K562 (cell line): ENCODE measurements around the gene SH2D5. TPM values are rescaled to one million over a fixed set of nuclear protein-coding genes. Genes with fewer than 3 reads are reported as not detected.

Source experiments
- ATAC-seq: fragments of 200-7000 bp; cut with Tn5 transposase; 3 replicates; pipeline ENCODE4 v1.9.1; 2020; ENCODE audit warnings: moderate library complexity
- BruUV-seq: library from RNA; stranded (reverse); fragments of 400-500 nt; replicated peaks from 2 replicates; lab custom pipeline; 2021; lab: Mats Ljungman, UMichigan
- CTCF ChIA-PET: fragments of 300-600 bp; formaldehyde crosslinking; extraction: SDS; loops from one replicate; lab custom pipeline; 2021; ENCODE audit warnings: low intra/inter-chr PET ratio; lab: Yijun Ruan, JAX
- POLR2A ChIA-PET: fragments of 300-600, 350-650 bp; sonication (Branson Sonifier 250); formaldehyde crosslinking; extraction: SDS; loops from one replicate; lab custom pipeline; 2021; ENCODE audit warnings: antibody characterized with exemption, inconsistent platforms; lab: Yijun Ruan, JAX
- DNase-seq, 4 experiments: peaks; one replicate each; pipeline versions ENCODE4 v3.0.0 to v3.0.0-alpha.2; 2011 to 2018; ENCODE audit warnings: low spot score in 3 of 4, mixed read lengths in 3 of 4; ENCODE audit errors: extremely low read depth in 1 of 4
- FAIRE-seq: peaks from 2 replicates; lab custom pipeline; 2011; peaks lifted over from hg19 to GRCh38; lab: Jason Lieb, UNC
- H2AFZ ChIP-seq: 2 replicates; pipeline ENCODE4 v1.6.0; 2011; ENCODE audit warnings: low read depth, low read length, control low read depth, inconsistent platforms
- H3K27ac ChIP-seq: fragments of 200-600 bp; 3 replicates; pipeline ENCODE4 v1.8.0; 2011; ENCODE audit warnings: low read depth, mild to moderate bottlenecking, control low read depth, inconsistent platforms, low read length, moderate library complexity, mixed read lengths; ENCODE audit errors: extremely low read depth
- H3K27me3 ChIP-seq, 2 experiments: fragments of 300-600 bp in 1 of 2; 2 replicates in 1 of 2; 3 replicates in 1 of 2; pipeline versions ENCODE4 v1.6.0 to v1.8.0; 2011; ENCODE audit warnings: inconsistent platforms in 2 of 2, low read length in 2 of 2, mild to moderate bottlenecking in 1 of 2, mixed read lengths in 1 of 2, moderate library complexity in 1 of 2; ENCODE audit not compliant: control insufficient read depth in 2 of 2, insufficient read depth in 2 of 2
- H3K36me3 ChIP-seq: fragments of 300-600 bp; 3 replicates; pipeline ENCODE4 v1.8.0; 2011; ENCODE audit warnings: mild to moderate bottlenecking, low read length, inconsistent platforms; ENCODE audit not compliant: control insufficient read depth, insufficient read depth
- H3K4me1 ChIP-seq, 2 experiments: fragments of 200-600 bp in 1 of 2; replicated peaks in 1 of 2; 2 replicates in 1 of 2; 3 replicates in 1 of 2; pipeline versions ENCODE4 v1.5.1 to v1.8.0; 2011; ENCODE audit warnings: inconsistent platforms in 2 of 2, low read length in 2 of 2, mild to moderate bottlenecking in 1 of 2, mixed read lengths in 1 of 2, moderate library complexity in 1 of 2; ENCODE audit not compliant: control insufficient read depth in 2 of 2, insufficient read depth in 2 of 2
- H3K4me2 ChIP-seq: 2 replicates; pipeline ENCODE4 v1.6.1; 2011; ENCODE audit warnings: low read length, control low read depth, inconsistent platforms, mixed read lengths; ENCODE audit not compliant: insufficient read depth
- H3K4me3 ChIP-seq: fragments of 200-600 bp; sonication (generic), shearing (Covaris generic); 2 replicates; pipeline ENCODE4 v1.5.1; 2016; ENCODE audit warnings: control low read depth, inconsistent platforms
- H3K79me2 ChIP-seq: fragments of 200-600 bp; 3 replicates; pipeline ENCODE4 v1.8.0; 2011; ENCODE audit warnings: low read length, inconsistent platforms; ENCODE audit not compliant: control insufficient read depth, insufficient read depth
- H3K9ac ChIP-seq, 2 experiments: 2 replicates each; pipeline versions ENCODE4 v1.6.0 to v1.6.1; 2011; ENCODE audit warnings: low read depth in 2 of 2, low read length in 2 of 2, control low read depth in 1 of 2, inconsistent platforms in 1 of 2, mild to moderate bottlenecking in 1 of 2, mixed read lengths in 1 of 2; ENCODE audit not compliant: insufficient read depth in 1 of 2
- H3K9me1 ChIP-seq: one replicate; pipeline ENCODE4 v1.6.0; 2011; ENCODE audit warnings: inconsistent platforms, mild to moderate bottlenecking, low read length, moderate library complexity; ENCODE audit not compliant: control insufficient read depth, insufficient read depth
- H3K9me3 ChIP-seq: replicated peaks from 2 replicates; pipeline ENCODE4 v1.5.1; 2011; ENCODE audit warnings: low read depth, low read length, inconsistent platforms; ENCODE audit not compliant: control insufficient read depth, insufficient read depth
- H4K20me1 ChIP-seq: replicated peaks from 2 replicates; pipeline ENCODE4 v1.6.1; 2011; ENCODE audit warnings: low read length, inconsistent platforms, mixed read lengths; ENCODE audit not compliant: control insufficient read depth, insufficient read depth
- BCOR ChIP-seq: fragments of 450-650 bp; IDR thresholded peaks from 2 replicates; pipeline ENCODE4 v1.6.1; 2016
- KDM1A ChIP-seq, 2 experiments: fragments of 450-650 bp; IDR thresholded peaks; 2 replicates each; pipeline ENCODE4 v1.6.1; 2016; ENCODE audit warnings: mild to moderate bottlenecking in 2 of 2
- NCOA2 ChIP-seq, 2 experiments: fragments of 450-650 bp; IDR thresholded peaks; 2 replicates each; pipeline ENCODE4 v1.6.1; 2018; ENCODE audit warnings: mild to moderate bottlenecking in 2 of 2, moderate library complexity in 1 of 2; ENCODE audit not compliant: partially characterized antibody in 2 of 2
- ZFP36 ChIP-seq: fragments of 150-350 bp; IDR thresholded peaks from 2 replicates; pipeline ENCODE4 v1.6.1; 2018; ENCODE audit warnings: low read length, low read depth; ENCODE audit not compliant: partially characterized antibody
- WGBS: fragments of 100-300 bp; shearing (Covaris generic); methylation state at CpG from one replicate; pipeline ENCODE4 v1.1.6; 2016; ENCODE audit warnings: low coverage, mixed read lengths; ENCODE audit not compliant: insufficient coverage; ENCODE audit errors: missing lambda C conversion rate; 5-methylcytosine and 5-hydroxymethylcytosine counted together
- in situ Hi-C: fragments of 300-500 bp; cut with MboI; formaldehyde crosslinking; loops from 4 replicates; pipeline ENCODE4 v1.15.0; 2018; ENCODE audit warnings: inconsistent platforms, mixed read lengths
- intact Hi-C: fragments of 100-400 bp; cut with micrococcal nuclease; formaldehyde crosslinking; loops from 2 replicates; pipeline ENCODE4 v1.14.2; 2022
- polyA plus RNA-seq, 8 experiments: library from polyadenylated mRNA; depleted of rRNA in 4 of 8; stranded (reverse) in 5 of 8; unstranded in 3 of 8; fragments of >200 nt; fragmentation: Nextera tagmentation in 2 of 8; fragmentation: Illumina TruSeq in 1 of 8; extraction: Ambion mirVana in 2 of 8; extraction: Trizol in 1 of 8; gene quantifications; 2 replicates each; pipeline versions ENCODE4 v1.2.1 to v1.2.3, GENCODE V29; 2011 to 2014; ENCODE audit warnings: inconsistent platforms in 1 of 8, missing spikeins in 1 of 8
- total RNA-seq, 7 experiments: library from RNA; depleted of rRNA in 6 of 7; stranded (reverse); fragments of >200 nt in 6 of 7; fragmentation: Illumina TruSeq in 2 of 7; extraction: Trizol in 2 of 7; gene quantifications; 2 replicates each; pipeline versions ENCODE4 v1.2.1 to v1.2.3, GENCODE V29; 2011 to 2021; ENCODE audit warnings: low replicate concordance in 1 of 7
- TF ChIP-seq, protein P1 (sequence below): sonication (generic); formaldehyde crosslinking; IDR thresholded peaks from 2 replicates; pipeline ENCODE4 v1.8.0; 2023; ENCODE audit warnings: mild to moderate bottlenecking, missing genetic modification reagents

SH2D5 gene
- total and polyA plus RNA-seq, 9 of the 15 experiments (the other 6 are each of a cell fraction or from before 2014, with no cell fraction given): 0.06 to 0.11 TPM; not detected in 7

DNA sequence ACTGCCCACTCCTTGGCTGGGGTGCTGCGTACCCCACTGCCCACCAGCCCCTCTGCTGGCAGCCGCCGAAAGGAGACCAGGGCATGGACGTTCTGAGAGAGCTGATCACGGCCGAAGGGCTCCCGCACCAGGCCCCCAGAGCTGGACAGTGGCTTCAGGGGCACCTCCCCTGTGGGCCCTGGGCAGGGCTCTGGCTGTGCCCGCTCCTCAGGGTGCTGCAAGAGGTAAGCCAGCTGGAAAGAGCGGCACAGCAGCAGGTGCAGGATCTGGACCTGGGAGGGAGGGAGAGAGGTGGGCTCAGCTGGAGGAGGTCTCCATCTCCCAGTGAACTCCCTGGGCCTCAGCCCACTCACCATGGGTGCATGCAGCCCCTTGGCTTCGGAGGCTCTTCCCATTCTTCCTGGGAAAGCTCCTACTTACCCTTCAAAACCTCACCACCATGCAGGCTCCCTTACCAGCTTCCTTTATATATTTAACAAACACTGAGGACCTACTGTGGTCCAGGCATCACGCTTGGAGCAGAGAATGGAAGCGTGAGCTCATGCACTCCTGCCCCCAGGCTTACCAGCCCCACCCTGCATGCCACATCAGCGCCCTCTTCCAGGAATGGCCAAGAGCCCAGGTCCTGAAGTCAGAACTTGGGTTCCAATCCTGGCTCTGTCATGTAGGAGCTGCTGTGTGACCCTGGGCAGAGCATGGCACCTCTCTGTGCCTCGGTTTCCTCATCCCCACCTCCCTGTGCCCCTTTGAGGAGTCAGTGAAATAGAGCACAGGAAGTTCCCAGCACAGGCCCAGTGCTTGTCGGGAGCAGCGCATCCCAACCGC, 7.9 kb downstream of the SH2D5 start:
- BruUV-seq: no TSS peak
- Histone ChIP-seq H4K20me1 (peaks cover 13% of the 10 kb centered on the region), H3K4me2 (no peak overlapping the region), H3K9me3 (no peaks in the 10 kb centered on the region; the same call in 1 of the 2 replicates), H3K27ac (no peak overlapping the region), H3K9ac (peak overlapping the region in 1 of 2 experiments; percentile 37; a peak in 1 of 4 replicates), H3K36me3 (no peaks in the 10 kb centered on the region), H3K4me3 (no peak overlapping the region), H3K4me1 (peaks cover 0 to 58% of the 10 kb centered on the region in 2 experiments; a peak in 2 of 5 replicates), H3K79me2 (no peaks in the 10 kb centered on the region), H2AFZ (no peak overlapping the region), H3K27me3 (peaks cover 15 to 77% of the 10 kb centered on the region in 2 experiments; a peak in 4 of 5 replicates), H3K9me1 (no peaks in the 10 kb centered on the region)
- ATAC-seq: no peak
- ChIA-PET POLR2A (interaction anchor here (1.4 kb wide), 1 partner anchor 9 kb away, joined by 3 read pairs; no protein-coding TSS in a partner anchor), CTCF (no interaction called here)
- intact Hi-C loops (no loop called here), in situ Hi-C loops (no loop called here)
- no peak for FAIRE-seq
- 47% methylated on average over 17 of the region's 17 CpGs for WGBS
- no peak for DNase-seq
- TF ChIP-seq ZFP36 (peak; percentile 70), BCOR (peak; percentile 73; the same call in 1 of the 2 replicates), KDM1A (IDR thresholded peaks at IDR 0.05) (peak in 1 of 2 experiments; percentile 17; a peak in 1 of 4 replicates), NCOA2 (IDR thresholded peaks at IDR 0.05; ENCODE audit: partially characterized antibody in 2 of 2) (no peak)
- TF ChIP-seq, protein P1, sequence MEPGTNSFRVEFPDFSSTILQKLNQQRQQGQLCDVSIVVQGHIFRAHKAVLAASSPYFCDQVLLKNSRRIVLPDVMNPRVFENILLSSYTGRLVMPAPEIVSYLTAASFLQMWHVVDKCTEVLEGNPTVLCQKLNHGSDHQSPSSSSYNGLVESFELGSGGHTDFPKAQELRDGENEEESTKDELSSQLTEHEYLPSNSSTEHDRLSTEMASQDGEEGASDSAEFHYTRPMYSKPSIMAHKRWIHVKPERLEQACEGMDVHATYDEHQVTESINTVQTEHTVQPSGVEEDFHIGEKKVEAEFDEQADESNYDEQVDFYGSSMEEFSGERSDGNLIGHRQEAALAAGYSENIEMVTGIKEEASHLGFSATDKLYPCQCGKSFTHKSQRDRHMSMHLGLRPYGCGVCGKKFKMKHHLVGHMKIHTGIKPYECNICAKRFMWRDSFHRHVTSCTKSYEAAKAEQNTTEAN (CRISPR knock-in tag): peak; percentile 41; the same call in 1 of the 2 replicates
